ENCODE measurements around the gene TMEM129. TPM values are rescaled to one million over a fixed set of nuclear protein-coding genes. Genes with fewer than 3 reads are reported as not detected.

Gene TMEM129
- polyA plus RNA-seq, 1 donor from 2014 or later, result 42.1 TPM

GRCh38 chr4:1731180-1731579 is 10.1 kb upstream of the TMEM129 start:
- Histone ChIP-seq H3K9ac (ENCODE audit: low read length) (no peak overlapping the region), H3K9me3 (ENCODE audit: low read length) (no peaks in the 10 kb centered on the region), H3K27ac (ENCODE audit: low read length) (no peak overlapping the region), H3K79me2 (replicated peaks; ENCODE audit: insufficient read depth, low read length) (no peaks in the 10 kb centered on the region), H3K27me3 (ENCODE audit: insufficient read depth, low read depth, low read length) (no peaks in the 10 kb centered on the region), H3F3A (ENCODE audit: insufficient read depth, low read length, poor library complexity, severe bottlenecking) (no peaks in the 10 kb centered on the region), H3K36me3 (ENCODE audit: insufficient read depth, low read length) (no peaks in the 10 kb centered on the region), H2AFZ (ENCODE audit: low read depth, low read length) (no peak overlapping the region), H3K4me2 (ENCODE audit: low read length) (no peak overlapping the region), H4K20me1 (ENCODE audit: insufficient read depth) (no peaks in the 10 kb centered on the region), H3K4me3 (ENCODE audit: low read length) (no peak overlapping the region), H3K9me2 (ENCODE audit: insufficient read depth, low read length) (no peaks in the 10 kb centered on the region)
- no peak for TF ChIP-seq REST (IDR thresholded peaks at IDR 0.05; ENCODE audit: borderline replicate concordance)

DNA sequence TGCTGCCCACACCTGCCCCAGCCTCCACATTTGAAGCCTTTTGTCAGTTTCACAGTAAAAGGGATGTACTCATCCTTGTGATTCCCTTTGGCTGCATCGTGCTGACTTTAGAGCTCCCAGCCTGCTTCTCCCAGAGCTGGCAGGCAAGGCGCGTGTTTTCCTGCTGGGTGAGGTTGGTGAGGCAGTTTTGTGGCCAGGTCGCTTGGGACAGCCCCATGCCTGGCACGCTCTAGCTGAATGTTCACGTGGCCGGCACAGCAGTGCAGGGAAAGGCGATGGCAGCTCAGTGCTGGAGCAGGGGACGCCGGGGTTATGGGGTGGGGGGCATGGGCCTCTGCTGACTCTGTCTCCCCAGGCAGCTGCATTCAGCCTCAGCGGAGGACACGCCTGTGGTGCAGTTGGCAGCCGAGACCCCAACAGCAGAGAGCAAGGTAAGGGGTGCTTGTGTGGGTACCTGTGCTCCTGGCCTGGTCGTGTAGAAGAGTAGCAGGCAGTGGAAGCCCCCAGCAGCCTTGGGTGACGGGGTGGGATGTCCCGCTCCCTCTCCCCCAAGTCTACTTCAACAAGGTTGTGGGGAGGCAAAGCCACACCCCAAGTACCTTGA is 9.5 kb upstream of the TMEM129 start:
- TF ChIP-seq POLR2AphosphoS5 (IDR thresholded peaks at IDR 0.05), result no peak
- TF ChIP-seq SMC3 (conservative IDR thresholded peaks at IDR 0.05; ENCODE audit: poor library complexity), result no peak
- no peak for TF ChIP-seq CTCF (IDR thresholded peaks at IDR 0.05; ENCODE audit: poor library complexity, severe bottlenecking)
- no peak for TF ChIP-seq TAF1 (IDR thresholded peaks at IDR 0.05; ENCODE audit: low read depth)
- TF ChIP-seq REST (IDR thresholded peaks at IDR 0.05; ENCODE audit: borderline replicate concordance), result no peak
- TF ChIP-seq EZH2 (IDR thresholded peaks at IDR 0.05; ENCODE audit: borderline replicate concordance, insufficient read depth, low read length, poor library complexity, severe bottlenecking), result no peak
- no peak for TF ChIP-seq RAD21 (conservative IDR thresholded peaks at IDR 0.05)
- TF ChIP-seq EP300 (conservative IDR thresholded peaks at IDR 0.05; ENCODE audit: poor library complexity, severe bottlenecking), result no peak
- no peak for TF ChIP-seq MXI1 (conservative IDR thresholded peaks at IDR 0.05; ENCODE audit: poor library complexity, severe bottlenecking)
- Histone ChIP-seq H3K79me2 (replicated peaks; ENCODE audit: insufficient read depth, low read length) (no peaks in the 10 kb centered on the region), H3K9me3 (ENCODE audit: low read length) (no peaks in the 10 kb centered on the region), H3K9me2 (ENCODE audit: insufficient read depth, low read length) (no peaks in the 10 kb centered on the region), H3K27me3 (ENCODE audit: insufficient read depth, low read depth, low read length) (no peaks in the 10 kb centered on the region), H4K20me1 (ENCODE audit: insufficient read depth) (no peaks in the 10 kb centered on the region), H2AFZ (ENCODE audit: low read depth, low read length) (no peak overlapping the region), H3K4me3 (ENCODE audit: low read length) (no peak overlapping the region), H3K4me2 (ENCODE audit: low read length) (no peak overlapping the region), H3K36me3 (ENCODE audit: insufficient read depth, low read length) (no peaks in the 10 kb centered on the region), H3F3A (ENCODE audit: insufficient read depth, low read length, poor library complexity, severe bottlenecking) (no peaks in the 10 kb centered on the region), H3K27ac (ENCODE audit: low read length) (no peak overlapping the region), H3K9ac (ENCODE audit: low read length) (no peak overlapping the region)
